ENCODE data around the gene GABBR2.

DNA sequence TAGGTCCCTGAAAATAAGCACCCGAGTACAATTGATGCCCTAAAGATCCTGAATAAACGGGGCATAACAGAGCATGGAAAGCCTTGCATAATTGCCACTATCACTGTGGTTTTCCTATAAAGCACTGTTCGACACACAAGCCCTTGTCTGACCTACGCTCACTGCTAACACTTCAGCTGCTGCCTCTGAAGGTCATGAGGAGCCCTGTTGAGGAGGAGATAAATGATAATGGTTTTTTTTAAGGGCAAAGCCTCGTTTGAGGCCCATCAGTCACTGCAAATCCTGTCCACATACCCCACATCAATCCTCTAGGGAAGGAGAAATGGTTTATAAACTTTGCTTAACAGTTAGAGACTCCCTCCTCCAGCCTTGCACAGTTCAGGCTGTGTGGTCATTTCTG is 35.1 kb downstream of the GABBR2 start:
- TF ChIP-seq, protein P1, sequence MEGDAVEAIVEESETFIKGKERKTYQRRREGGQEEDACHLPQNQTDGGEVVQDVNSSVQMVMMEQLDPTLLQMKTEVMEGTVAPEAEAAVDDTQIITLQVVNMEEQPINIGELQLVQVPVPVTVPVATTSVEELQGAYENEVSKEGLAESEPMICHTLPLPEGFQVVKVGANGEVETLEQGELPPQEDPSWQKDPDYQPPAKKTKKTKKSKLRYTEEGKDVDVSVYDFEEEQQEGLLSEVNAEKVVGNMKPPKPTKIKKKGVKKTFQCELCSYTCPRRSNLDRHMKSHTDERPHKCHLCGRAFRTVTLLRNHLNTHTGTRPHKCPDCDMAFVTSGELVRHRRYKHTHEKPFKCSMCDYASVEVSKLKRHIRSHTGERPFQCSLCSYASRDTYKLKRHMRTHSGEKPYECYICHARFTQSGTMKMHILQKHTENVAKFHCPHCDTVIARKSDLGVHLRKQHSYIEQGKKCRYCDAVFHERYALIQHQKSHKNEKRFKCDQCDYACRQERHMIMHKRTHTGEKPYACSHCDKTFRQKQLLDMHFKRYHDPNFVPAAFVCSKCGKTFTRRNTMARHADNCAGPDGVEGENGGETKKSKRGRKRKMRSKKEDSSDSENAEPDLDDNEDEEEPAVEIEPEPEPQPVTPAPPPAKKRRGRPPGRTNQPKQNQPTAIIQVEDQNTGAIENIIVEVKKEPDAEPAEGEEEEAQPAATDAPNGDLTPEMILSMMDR (IDR thresholded peaks at IDR 0.05), result no peak
- TF ChIP-seq POLR2A (IDR thresholded peaks at IDR 0.05), result no peak

All from right lobe of liver (tissue), 4 donors.